ENCODE results near the gene PCBP4. TPM values are rescaled to one million over a fixed set of nuclear protein-coding genes. Genes with fewer than 3 reads are reported as not detected.

Gene PCBP4
- total RNA-seq, 1 donor = 22.4 TPM

- Histone ChIP-seq H3K4me3 (ENCODE audit: insufficient read depth, low read length) (no peak overlapping the region), H2AFZ (ENCODE audit: low read length) (no peak overlapping the region), H3K27me3 (ENCODE audit: insufficient read depth, low read length) (no peaks in the 10 kb centered on the region), H3K4me1 (ENCODE audit: insufficient read depth, low read length) (peaks cover 12% of the 10 kb centered on the region), H4K20me1 (ENCODE audit: insufficient read depth, low read length) (peaks cover 7% of the 10 kb centered on the region), H3K9me3 (ENCODE audit: low read depth, low read length) (no peaks in the 10 kb centered on the region), H3K4me2 (ENCODE audit: insufficient read depth, low read length) (no peak overlapping the region), H3K27ac (ENCODE audit: low read depth, low read length) (no peak overlapping the region), H3K36me3 (ENCODE audit: insufficient read depth, low read length) (peaks cover 51% of the 10 kb centered on the region), H3K79me2 (ENCODE audit: insufficient read depth, low read length) (peaks cover 37% of the 10 kb centered on the region)
- no peak for TF ChIP-seq CTCF (IDR thresholded peaks at IDR 0.05; ENCODE audit: extremely low read depth, low read depth, low read length)
- DNase-seq (ENCODE audit: insufficient read length, low spot score, missing footprints) = peak; percentile 94
Observed at GRCh38 chr3:51937014-51937413, 30.2 kb downstream of the PCBP4 start.

GRCh38 chr3:51935886-51936755 lies 31.1 kb downstream of the PCBP4 start:
- peaks cover 8% of the 10 kb centered on the region for H3K4me1 ChIP-seq (ENCODE audit: insufficient read depth, low read length)
- no peak overlapping the region for H2AFZ ChIP-seq (ENCODE audit: low read length)
- no peak overlapping the region for H3K27ac ChIP-seq (ENCODE audit: low read depth, low read length)
- DNase-seq (ENCODE audit: insufficient read length, low spot score, missing footprints) = peak; percentile 72
- H4K20me1 ChIP-seq (ENCODE audit: insufficient read depth, low read length) = peaks cover 7% of the 10 kb centered on the region
- H3K36me3 ChIP-seq (ENCODE audit: insufficient read depth, low read length) = peaks cover 51% of the 10 kb centered on the region
- no peaks in the 10 kb centered on the region for H3K9me3 ChIP-seq (ENCODE audit: low read depth, low read length)
- no peaks in the 10 kb centered on the region for H3K27me3 ChIP-seq (ENCODE audit: insufficient read depth, low read length)
- H3K79me2 ChIP-seq (ENCODE audit: insufficient read depth, low read length) = peaks cover 32% of the 10 kb centered on the region
- TF ChIP-seq CTCF (IDR thresholded peaks at IDR 0.05; ENCODE audit: extremely low read depth, low read depth, low read length) = no peak
- H3K4me3 ChIP-seq (ENCODE audit: insufficient read depth, low read length) = no peak overlapping the region
- H3K4me2 ChIP-seq (ENCODE audit: insufficient read depth, low read length) = no peak overlapping the region

DNA sequence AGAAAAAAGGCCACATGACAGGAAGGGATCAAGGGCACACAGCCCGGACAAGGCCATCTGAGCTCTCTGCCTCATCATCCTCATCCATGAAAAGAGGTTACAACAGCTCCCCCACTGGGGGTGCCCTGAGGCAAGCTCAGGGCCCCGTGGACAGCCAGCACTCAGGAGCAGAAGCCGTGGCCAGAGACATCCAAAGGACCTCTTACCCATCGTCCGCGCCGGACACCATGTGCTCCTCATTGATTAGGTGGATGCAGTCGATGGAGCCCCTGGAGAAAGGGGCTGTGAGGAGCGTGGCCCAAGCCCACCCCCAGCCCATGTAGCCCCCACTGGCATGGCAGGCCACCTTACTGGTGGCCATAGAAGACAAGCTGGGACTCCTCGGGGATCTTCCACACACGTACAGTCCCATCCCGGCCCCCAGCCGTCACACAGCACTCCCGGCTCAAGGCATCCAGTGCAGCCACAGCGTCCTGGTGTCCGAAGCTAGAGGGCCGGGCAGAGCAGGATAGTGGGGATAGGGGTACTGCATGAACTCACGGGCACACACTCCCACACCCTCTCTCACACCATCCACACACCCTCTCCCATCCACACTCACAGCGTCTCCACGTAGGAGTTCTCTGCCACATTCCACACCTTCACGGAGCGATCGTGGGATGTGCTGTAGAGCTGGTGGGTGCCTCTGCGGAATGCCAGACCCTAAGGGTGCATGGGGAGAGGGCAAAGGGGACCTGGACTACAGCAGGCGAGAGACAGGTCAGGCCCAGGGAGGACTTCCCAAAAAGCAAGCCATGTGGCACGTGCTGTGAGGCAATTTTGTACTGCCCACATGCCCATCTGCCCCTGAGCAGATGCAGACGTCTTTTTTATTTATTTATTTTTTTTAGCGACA lies 32.0 kb downstream of the PCBP4 start:
- H3K36me3 ChIP-seq (ENCODE audit: insufficient read depth, low read length) = peaks cover 51% of the 10 kb centered on the region
- no peaks in the 10 kb centered on the region for H3K4me1 ChIP-seq (ENCODE audit: insufficient read depth, low read length)
- H3K9me3 ChIP-seq (ENCODE audit: low read depth, low read length) = no peaks in the 10 kb centered on the region
- no peak overlapping the region for H3K4me2 ChIP-seq (ENCODE audit: insufficient read depth, low read length)
- H3K79me2 ChIP-seq (ENCODE audit: insufficient read depth, low read length) = peaks cover 23% of the 10 kb centered on the region
- H2AFZ ChIP-seq (ENCODE audit: low read length) = no peak overlapping the region
- no peak for TF ChIP-seq CTCF (IDR thresholded peaks at IDR 0.05; ENCODE audit: extremely low read depth, low read depth, low read length)
- no peaks in the 10 kb centered on the region for H3K27me3 ChIP-seq (ENCODE audit: insufficient read depth, low read length)
- no peak overlapping the region for H3K27ac ChIP-seq (ENCODE audit: low read depth, low read length)
- peak; percentile 54 for DNase-seq (ENCODE audit: insufficient read length, low spot score, missing footprints)
- no peak overlapping the region for H3K4me3 ChIP-seq (ENCODE audit: insufficient read depth, low read length)
- peaks cover 7% of the 10 kb centered on the region for H4K20me1 ChIP-seq (ENCODE audit: insufficient read depth, low read length)

All from osteoblast (primary cell).